Sigmoid colon (tissue), 4 donors: ENCODE measurements around the gene COA1.

Experiments used
- EP300 ChIP-seq, 4 donors: sonication (generic); formaldehyde crosslinking; IDR thresholded peaks; one replicate each; pipeline ENCODE4 v1.6.1; 2017; ENCODE audit warnings: antibody characterized with exemption in 4 of 4
- POLR2A ChIP-seq, 2 donors: fragments of 450-650 bp; IDR thresholded peaks; one replicate each; pipeline ENCODE4 v1.6.1; 2016; ENCODE audit warnings: antibody characterized with exemption in 2 of 2, mild to moderate bottlenecking in 2 of 2, moderate library complexity in 2 of 2
- TF ChIP-seq, protein P1 (sequence below), 4 experiments: fragments of 450-650 bp in 3 of 4; fragments of 200-600 bp in 1 of 4; IDR thresholded peaks; one replicate each; pipeline ENCODE4 v1.5.1; 2016 to 2019; ENCODE audit warnings: antibody characterized with exemption in 4 of 4, mild to moderate bottlenecking in 3 of 4, moderate library complexity in 2 of 4

DNA sequence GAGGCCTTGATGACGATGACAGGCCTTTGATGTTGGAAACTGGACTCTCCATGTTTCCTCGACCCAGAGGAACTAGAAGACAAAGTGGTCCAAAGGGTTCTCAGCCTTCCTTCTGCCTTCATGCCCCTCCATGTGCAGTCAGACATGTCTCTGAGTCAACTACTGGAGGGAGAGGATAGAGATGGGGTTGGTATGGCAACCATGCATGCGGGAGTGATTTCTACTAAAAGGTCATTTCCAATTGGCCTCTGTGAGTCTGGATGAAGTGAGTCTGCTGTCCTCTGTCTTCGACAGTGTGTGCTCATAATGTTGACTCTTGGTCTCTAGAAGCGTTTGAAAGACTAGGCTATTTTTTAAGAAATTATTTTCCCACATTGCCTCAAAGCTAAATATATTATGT, 117.2 kb downstream of the COA1 start:
- TF ChIP-seq, protein P1, sequence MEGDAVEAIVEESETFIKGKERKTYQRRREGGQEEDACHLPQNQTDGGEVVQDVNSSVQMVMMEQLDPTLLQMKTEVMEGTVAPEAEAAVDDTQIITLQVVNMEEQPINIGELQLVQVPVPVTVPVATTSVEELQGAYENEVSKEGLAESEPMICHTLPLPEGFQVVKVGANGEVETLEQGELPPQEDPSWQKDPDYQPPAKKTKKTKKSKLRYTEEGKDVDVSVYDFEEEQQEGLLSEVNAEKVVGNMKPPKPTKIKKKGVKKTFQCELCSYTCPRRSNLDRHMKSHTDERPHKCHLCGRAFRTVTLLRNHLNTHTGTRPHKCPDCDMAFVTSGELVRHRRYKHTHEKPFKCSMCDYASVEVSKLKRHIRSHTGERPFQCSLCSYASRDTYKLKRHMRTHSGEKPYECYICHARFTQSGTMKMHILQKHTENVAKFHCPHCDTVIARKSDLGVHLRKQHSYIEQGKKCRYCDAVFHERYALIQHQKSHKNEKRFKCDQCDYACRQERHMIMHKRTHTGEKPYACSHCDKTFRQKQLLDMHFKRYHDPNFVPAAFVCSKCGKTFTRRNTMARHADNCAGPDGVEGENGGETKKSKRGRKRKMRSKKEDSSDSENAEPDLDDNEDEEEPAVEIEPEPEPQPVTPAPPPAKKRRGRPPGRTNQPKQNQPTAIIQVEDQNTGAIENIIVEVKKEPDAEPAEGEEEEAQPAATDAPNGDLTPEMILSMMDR (IDR thresholded peaks at IDR 0.05) = no peak
- TF ChIP-seq EP300 (IDR thresholded peaks at IDR 0.05) (no peak), POLR2A (IDR thresholded peaks at IDR 0.05) (no peak)
